ENCODE measurements around the gene AASDHPPT. TPM values are rescaled to one million over a fixed set of nuclear protein-coding genes. Genes with fewer than 3 reads are reported as not detected.

Gene AASDHPPT
- total and polyA plus RNA-seq, 2 experiments from 2014 or later, result 43.3 to 80.7 TPM

GRCh38 chr11:106091480-106092123 is 14.1 kb downstream of the AASDHPPT start:
- Histone ChIP-seq H3K4me2 (no peak overlapping the region), H4K20me1 (ENCODE audit: insufficient read depth, poor library complexity, severe bottlenecking) (peaks cover 11% of the 10 kb centered on the region), H3K79me2 (peaks cover 63% of the 10 kb centered on the region), H2AFZ (no peak overlapping the region), H3K4me1 (ENCODE audit: insufficient read depth) (peaks cover 20% of the 10 kb centered on the region), H3K4me3 (no peak overlapping the region), H3K36me3 (replicated peaks; ENCODE audit: insufficient read depth, low read depth) (no peaks in the 10 kb centered on the region), H3K9me3 (ENCODE audit: low read depth) (no peaks in the 10 kb centered on the region), H3K9me2 (replicated peaks; ENCODE audit: insufficient read depth) (no peaks in the 10 kb centered on the region), H3K27ac (no peak overlapping the region), H3K27me3 (no peaks in the 10 kb centered on the region)
- TF ChIP-seq EZH2phosphoT487 (IDR thresholded peaks at IDR 0.05; ENCODE audit: low read depth, severe bottlenecking, unreplicated experiment), result no peak
- TF ChIP-seq CTCF (IDR thresholded peaks at IDR 0.05; ENCODE audit: poor library complexity), result no peak
- TF ChIP-seq EZH2 (IDR thresholded peaks at IDR 0.05; ENCODE audit: borderline replicate concordance), result no peak
- WGBS (ENCODE audit: low lambda C conversion rate, missing lambda C conversion rate), result 71% methylated on average over 3 of the region's 3 CpGs
- peak; percentile 11 for DNase-seq (ENCODE audit: low spot score)

GRCh38 chr11:106092446-106092845 is 15.0 kb downstream of the AASDHPPT start:
- no peak for DNase-seq (ENCODE audit: low spot score)
- H4K20me1 ChIP-seq (ENCODE audit: insufficient read depth, poor library complexity, severe bottlenecking), result peaks cover 11% of the 10 kb centered on the region
- no peak overlapping the region for H3K4me2 ChIP-seq
- no peak for TF ChIP-seq CTCF (IDR thresholded peaks at IDR 0.05; ENCODE audit: poor library complexity)
- TF ChIP-seq EZH2 (IDR thresholded peaks at IDR 0.05; ENCODE audit: borderline replicate concordance), result no peak
- TF ChIP-seq EZH2phosphoT487 (IDR thresholded peaks at IDR 0.05; ENCODE audit: low read depth, severe bottlenecking, unreplicated experiment), result no peak
- H3K36me3 ChIP-seq (replicated peaks; ENCODE audit: insufficient read depth, low read depth), result no peaks in the 10 kb centered on the region
- H3K9me2 ChIP-seq (replicated peaks; ENCODE audit: insufficient read depth), result no peaks in the 10 kb centered on the region
- H3K27ac ChIP-seq, result no peak overlapping the region
- H3K4me1 ChIP-seq (ENCODE audit: insufficient read depth), result peaks cover 12% of the 10 kb centered on the region
- H3K9me3 ChIP-seq (ENCODE audit: low read depth), result no peaks in the 10 kb centered on the region
- H3K79me2 ChIP-seq, result peaks cover 57% of the 10 kb centered on the region
- 95% methylated on average over 1 of the region's 1 CpG for WGBS (ENCODE audit: low lambda C conversion rate, missing lambda C conversion rate)
- no peak overlapping the region for H3K4me3 ChIP-seq
- no peak overlapping the region for H2AFZ ChIP-seq
- H3K27me3 ChIP-seq, result no peaks in the 10 kb centered on the region

DNA sequence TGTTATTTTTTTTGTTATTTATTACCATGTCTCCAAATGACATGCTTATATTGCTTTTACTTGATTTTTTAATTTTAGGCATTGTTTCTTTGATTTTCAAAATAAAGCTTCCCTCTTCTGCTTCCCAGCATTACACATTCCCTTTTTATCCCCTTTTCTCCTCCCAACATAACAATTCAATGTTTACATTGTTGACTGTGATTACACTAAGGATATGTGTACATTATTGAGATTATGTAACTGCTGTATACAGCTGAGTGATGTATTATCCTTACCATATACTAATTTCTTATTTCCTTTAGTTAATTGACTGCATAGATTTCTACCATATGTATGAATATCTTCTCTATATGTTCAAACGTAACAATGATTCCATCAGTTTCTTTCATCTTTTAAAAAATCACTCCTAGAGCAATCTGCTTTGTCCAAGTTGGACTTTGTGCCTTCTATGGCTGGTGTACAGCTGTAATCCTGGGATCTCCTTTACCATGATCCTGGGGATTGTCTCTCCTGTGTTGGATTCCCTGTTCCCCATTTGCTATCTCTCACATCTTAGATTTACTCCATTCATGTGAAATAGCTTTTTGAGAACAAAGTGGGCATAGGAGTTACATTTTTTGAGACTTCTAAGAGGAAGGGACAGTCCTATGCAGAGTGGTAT is 21.6 kb downstream of the AASDHPPT start:
- no peaks in the 10 kb centered on the region for H3K36me3 ChIP-seq (replicated peaks; ENCODE audit: insufficient read depth, low read depth)
- no peaks in the 10 kb centered on the region for H3K4me1 ChIP-seq (ENCODE audit: insufficient read depth)
- H2AFZ ChIP-seq, result no peak overlapping the region
- TF ChIP-seq EZH2 (IDR thresholded peaks at IDR 0.05; ENCODE audit: borderline replicate concordance), result no peak
- TF ChIP-seq EZH2phosphoT487 (IDR thresholded peaks at IDR 0.05; ENCODE audit: low read depth, severe bottlenecking, unreplicated experiment), result no peak
- no peak for TF ChIP-seq CTCF (IDR thresholded peaks at IDR 0.05; ENCODE audit: poor library complexity)
- no peaks in the 10 kb centered on the region for H4K20me1 ChIP-seq (ENCODE audit: insufficient read depth, poor library complexity, severe bottlenecking)
- no peak for DNase-seq (ENCODE audit: low spot score)
- no peaks in the 10 kb centered on the region for H3K9me2 ChIP-seq (replicated peaks; ENCODE audit: insufficient read depth)
- H3K9me3 ChIP-seq (ENCODE audit: low read depth), result no peaks in the 10 kb centered on the region
- WGBS (ENCODE audit: low lambda C conversion rate, missing lambda C conversion rate), result 71% methylated on average over 1 of the region's 1 CpG
- H3K27me3 ChIP-seq, result no peaks in the 10 kb centered on the region
- H3K79me2 ChIP-seq, result no peaks in the 10 kb centered on the region
- no peak overlapping the region for H3K4me2 ChIP-seq
- H3K4me3 ChIP-seq, result no peak overlapping the region
- H3K27ac ChIP-seq, result no peak overlapping the region

All from hepatocyte (in vitro differentiated cells).